NB4 (cell line): ENCODE data around the gene EHMT2.

Experiments used
- CTCF ChIP-seq: IDR thresholded peaks from one replicate; pipeline ENCODE4 v1.5.1; 2012; ENCODE audit warnings: low read depth, low read length
- POLR2A ChIP-seq: IDR thresholded peaks from 2 replicates; pipeline ENCODE4 v1.6.1; 2011; ENCODE audit warnings: mild to moderate bottlenecking; ENCODE audit not compliant: insufficient read length; ENCODE audit errors: extremely low read depth

GRCh38 chr6:31874836-31875572 is 22.5 kb downstream of the EHMT2 start:
- TF ChIP-seq CTCF, result no peak
- TF ChIP-seq POLR2A, result no peak
